Stomach (tissue), 4 donors: ENCODE data around the gene ACSS2.

ENCODE experiments used
- POLR2A ChIP-seq, 4 donors: fragments of 450-650 bp; IDR thresholded peaks; one replicate each; pipeline ENCODE4 v1.6.1; 2016; ENCODE audit warnings: antibody characterized with exemption in 4 of 4, control low read depth in 2 of 4, mild to moderate bottlenecking in 1 of 4, moderate library complexity in 1 of 4
- POLR2AphosphoS5 ChIP-seq, 3 donors: sonication (generic); formaldehyde crosslinking; IDR thresholded peaks; one replicate each; pipeline ENCODE4 v1.6.1; 2016; ENCODE audit warnings: antibody characterized with exemption in 3 of 3
- TF ChIP-seq, protein P1 (sequence below), 7 experiments: fragments of 450-650 bp in 4 of 7; fragments of 200-600 bp in 3 of 7; sonication (generic) in 3 of 7; IDR thresholded peaks; one replicate each; pipeline ENCODE4 v1.5.1; 2016 to 2019; ENCODE audit warnings: antibody characterized with exemption in 7 of 7, control low read depth in 2 of 7, mild to moderate bottlenecking in 1 of 7

DNA sequence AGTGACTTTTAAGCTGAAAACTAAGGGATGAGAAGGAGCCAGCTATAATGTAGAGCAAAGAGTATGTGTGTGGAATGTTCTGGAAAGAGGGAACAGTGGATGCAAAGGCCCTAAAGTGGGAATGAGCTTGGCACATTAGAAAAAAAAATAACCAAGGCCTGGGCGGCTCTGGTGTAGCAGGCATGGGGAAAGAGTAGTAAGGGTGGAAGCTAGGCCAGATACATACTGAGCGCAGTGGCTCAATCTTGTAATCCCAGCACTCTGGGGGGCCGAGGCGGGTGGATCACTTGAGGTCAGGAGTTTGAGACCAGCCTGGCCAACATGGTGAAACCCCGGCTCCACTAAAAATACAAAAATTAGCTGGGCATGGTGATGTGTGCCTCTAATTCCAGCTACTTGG lies 12.2 kb upstream of the ACSS2 start:
- TF ChIP-seq POLR2A (IDR thresholded peaks at IDR 0.05) = no peak
- TF ChIP-seq, protein P1, sequence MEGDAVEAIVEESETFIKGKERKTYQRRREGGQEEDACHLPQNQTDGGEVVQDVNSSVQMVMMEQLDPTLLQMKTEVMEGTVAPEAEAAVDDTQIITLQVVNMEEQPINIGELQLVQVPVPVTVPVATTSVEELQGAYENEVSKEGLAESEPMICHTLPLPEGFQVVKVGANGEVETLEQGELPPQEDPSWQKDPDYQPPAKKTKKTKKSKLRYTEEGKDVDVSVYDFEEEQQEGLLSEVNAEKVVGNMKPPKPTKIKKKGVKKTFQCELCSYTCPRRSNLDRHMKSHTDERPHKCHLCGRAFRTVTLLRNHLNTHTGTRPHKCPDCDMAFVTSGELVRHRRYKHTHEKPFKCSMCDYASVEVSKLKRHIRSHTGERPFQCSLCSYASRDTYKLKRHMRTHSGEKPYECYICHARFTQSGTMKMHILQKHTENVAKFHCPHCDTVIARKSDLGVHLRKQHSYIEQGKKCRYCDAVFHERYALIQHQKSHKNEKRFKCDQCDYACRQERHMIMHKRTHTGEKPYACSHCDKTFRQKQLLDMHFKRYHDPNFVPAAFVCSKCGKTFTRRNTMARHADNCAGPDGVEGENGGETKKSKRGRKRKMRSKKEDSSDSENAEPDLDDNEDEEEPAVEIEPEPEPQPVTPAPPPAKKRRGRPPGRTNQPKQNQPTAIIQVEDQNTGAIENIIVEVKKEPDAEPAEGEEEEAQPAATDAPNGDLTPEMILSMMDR (IDR thresholded peaks at IDR 0.05) = no peak
- TF ChIP-seq POLR2AphosphoS5 (IDR thresholded peaks at IDR 0.05) = no peak
